K562 (cell line): ENCODE results near the gene TMSB10. TPM values are rescaled to one million over a fixed set of nuclear protein-coding genes. Genes with fewer than 3 reads are reported as not detected.

ENCODE experiments used
- ATF7 ChIP-seq: fragments of 450-650 bp; IDR thresholded peaks from 2 replicates; pipeline ENCODE4 v1.7.1; 2014; ENCODE audit warnings: mild to moderate bottlenecking, moderate library complexity
- CBX1 ChIP-seq: sonication (generic); IDR thresholded peaks from 2 replicates; pipeline ENCODE4 v1.6.1; 2016; ENCODE audit warnings: antibody characterized with exemption, low read depth, mild to moderate bottlenecking
- CBX2 ChIP-seq: fragments of 200-600 bp; sonication (generic); IDR thresholded peaks from one replicate; pipeline ENCODE4 v1.6.1; 2012; ENCODE audit warnings: mild to moderate bottlenecking, low read length, inconsistent platforms; ENCODE audit not compliant: insufficient read depth, poor library complexity, severe bottlenecking
- CTBP1 ChIP-seq: fragments of 450-650 bp; IDR thresholded peaks from 2 replicates; pipeline ENCODE4 v1.6.1; 2016; ENCODE audit warnings: borderline replicate concordance
- FOXO4 ChIP-seq: fragments of 450-650 bp; formaldehyde crosslinking; IDR thresholded peaks from 2 replicates; pipeline ENCODE4 v1.4.0; 2020; ENCODE audit warnings: mild to moderate bottlenecking, moderate library complexity
- ILK ChIP-seq: fragments of 450-650 bp; IDR thresholded peaks from 2 replicates; pipeline ENCODE4 v1.6.1; 2016; ENCODE audit warnings: missing genetic modification characterization, low read depth, mild to moderate bottlenecking, missing compliant biosample characterization, moderate library complexity, borderline replicate concordance
- NBN ChIP-seq: fragments of 450-650 bp; IDR thresholded peaks from 2 replicates; pipeline ENCODE4 v1.6.1; 2016; ENCODE audit warnings: low read depth, mild to moderate bottlenecking
- NR1H2 ChIP-seq: sonication (generic); formaldehyde crosslinking; IDR thresholded peaks from 2 replicates; pipeline ENCODE4 v1.4.0; 2020; ENCODE audit warnings: mild to moderate bottlenecking, missing genetic modification reagents
- RBM14 ChIP-seq: fragments of 200-400 bp; formaldehyde crosslinking; IDR thresholded peaks from 2 replicates; pipeline ENCODE4 v1.6.1; 2018; ENCODE audit warnings: low read depth, mild to moderate bottlenecking, low read length, moderate library complexity, borderline replicate concordance; ENCODE audit not compliant: insufficient read depth
- THRAP3 ChIP-seq: fragments of 450-650 bp; IDR thresholded peaks from 2 replicates; pipeline ENCODE4 v1.6.1; 2016; ENCODE audit warnings: mild to moderate bottlenecking, inconsistent platforms, borderline replicate concordance
- polyA plus RNA-seq, 8 experiments: library from polyadenylated mRNA; depleted of rRNA in 4 of 8; stranded (reverse) in 5 of 8; unstranded in 3 of 8; fragments of >200 nt; fragmentation: Nextera tagmentation in 2 of 8; fragmentation: Illumina TruSeq in 1 of 8; extraction: Ambion mirVana in 2 of 8; extraction: Trizol in 1 of 8; gene quantifications; 2 replicates each; pipeline versions ENCODE4 v1.2.1 to v1.2.3, GENCODE V29; 2011 to 2014; ENCODE audit warnings: inconsistent platforms in 1 of 8, missing spikeins in 1 of 8
- total RNA-seq, 7 experiments: library from RNA; depleted of rRNA in 6 of 7; stranded (reverse); fragments of >200 nt in 6 of 7; fragmentation: Illumina TruSeq in 2 of 7; extraction: Trizol in 2 of 7; gene quantifications; 2 replicates each; pipeline versions ENCODE4 v1.2.1 to v1.2.3, GENCODE V29; 2011 to 2021; ENCODE audit warnings: low replicate concordance in 1 of 7
- TF ChIP-seq, protein P1 (sequence below): fragments of 450-650 bp; IDR thresholded peaks from 2 replicates; pipeline ENCODE4 v1.6.1; 2016; ENCODE audit warnings: mild to moderate bottlenecking, moderate library complexity
- TF ChIP-seq, protein P2 (sequence below): fragments of 450-650 bp; IDR thresholded peaks from 2 replicates; pipeline ENCODE4 v1.6.1; 2016; ENCODE audit warnings: low read depth, mild to moderate bottlenecking, moderate library complexity

Gene TMSB10
- total and polyA plus RNA-seq, 9 of the 15 experiments (the other 6 are each of a cell fraction or from before 2014, with no cell fraction given), result 382 to 2,226 (median 959) TPM

DNA sequence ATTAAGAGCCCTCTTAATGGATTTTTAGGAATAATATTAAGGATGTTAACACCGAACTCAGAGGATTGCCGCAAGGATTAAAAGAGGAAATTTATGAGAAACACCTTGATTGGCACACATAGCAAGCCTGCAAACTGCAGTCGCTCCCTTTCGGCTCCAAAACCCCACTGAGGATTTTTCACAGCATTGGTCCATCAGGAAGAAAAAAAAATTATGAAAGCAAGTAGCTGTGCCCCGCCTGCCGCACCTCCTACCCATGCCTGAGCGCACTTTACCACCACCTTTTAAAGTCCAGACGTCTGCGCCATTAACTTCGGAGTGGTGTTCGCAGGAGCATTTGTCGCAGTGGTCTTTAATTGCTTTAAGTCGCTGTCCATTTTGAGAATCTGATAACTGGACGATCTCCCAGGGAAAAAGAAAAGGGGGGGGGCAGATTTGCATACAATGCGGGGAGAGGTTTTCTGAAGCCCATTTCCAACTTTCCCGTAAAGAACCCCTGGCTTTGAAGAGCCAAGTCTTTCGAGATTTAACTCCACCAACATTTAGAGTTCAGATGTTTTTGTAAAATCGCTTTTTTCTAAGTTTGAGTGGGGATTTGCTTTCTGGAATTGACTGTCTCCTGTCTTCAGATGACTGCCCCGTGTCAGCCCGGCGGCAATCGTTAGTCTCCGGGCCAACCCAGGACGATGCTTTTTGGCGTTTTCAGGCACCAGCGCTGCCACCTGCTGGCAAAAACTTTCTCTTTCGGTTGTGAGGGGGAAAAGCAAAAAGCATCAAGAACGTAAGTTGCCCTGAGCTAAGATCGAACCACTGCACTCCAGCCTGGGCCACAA, 23.7 kb upstream of the TMSB10 start (continued):
- TF ChIP-seq, protein P1, sequence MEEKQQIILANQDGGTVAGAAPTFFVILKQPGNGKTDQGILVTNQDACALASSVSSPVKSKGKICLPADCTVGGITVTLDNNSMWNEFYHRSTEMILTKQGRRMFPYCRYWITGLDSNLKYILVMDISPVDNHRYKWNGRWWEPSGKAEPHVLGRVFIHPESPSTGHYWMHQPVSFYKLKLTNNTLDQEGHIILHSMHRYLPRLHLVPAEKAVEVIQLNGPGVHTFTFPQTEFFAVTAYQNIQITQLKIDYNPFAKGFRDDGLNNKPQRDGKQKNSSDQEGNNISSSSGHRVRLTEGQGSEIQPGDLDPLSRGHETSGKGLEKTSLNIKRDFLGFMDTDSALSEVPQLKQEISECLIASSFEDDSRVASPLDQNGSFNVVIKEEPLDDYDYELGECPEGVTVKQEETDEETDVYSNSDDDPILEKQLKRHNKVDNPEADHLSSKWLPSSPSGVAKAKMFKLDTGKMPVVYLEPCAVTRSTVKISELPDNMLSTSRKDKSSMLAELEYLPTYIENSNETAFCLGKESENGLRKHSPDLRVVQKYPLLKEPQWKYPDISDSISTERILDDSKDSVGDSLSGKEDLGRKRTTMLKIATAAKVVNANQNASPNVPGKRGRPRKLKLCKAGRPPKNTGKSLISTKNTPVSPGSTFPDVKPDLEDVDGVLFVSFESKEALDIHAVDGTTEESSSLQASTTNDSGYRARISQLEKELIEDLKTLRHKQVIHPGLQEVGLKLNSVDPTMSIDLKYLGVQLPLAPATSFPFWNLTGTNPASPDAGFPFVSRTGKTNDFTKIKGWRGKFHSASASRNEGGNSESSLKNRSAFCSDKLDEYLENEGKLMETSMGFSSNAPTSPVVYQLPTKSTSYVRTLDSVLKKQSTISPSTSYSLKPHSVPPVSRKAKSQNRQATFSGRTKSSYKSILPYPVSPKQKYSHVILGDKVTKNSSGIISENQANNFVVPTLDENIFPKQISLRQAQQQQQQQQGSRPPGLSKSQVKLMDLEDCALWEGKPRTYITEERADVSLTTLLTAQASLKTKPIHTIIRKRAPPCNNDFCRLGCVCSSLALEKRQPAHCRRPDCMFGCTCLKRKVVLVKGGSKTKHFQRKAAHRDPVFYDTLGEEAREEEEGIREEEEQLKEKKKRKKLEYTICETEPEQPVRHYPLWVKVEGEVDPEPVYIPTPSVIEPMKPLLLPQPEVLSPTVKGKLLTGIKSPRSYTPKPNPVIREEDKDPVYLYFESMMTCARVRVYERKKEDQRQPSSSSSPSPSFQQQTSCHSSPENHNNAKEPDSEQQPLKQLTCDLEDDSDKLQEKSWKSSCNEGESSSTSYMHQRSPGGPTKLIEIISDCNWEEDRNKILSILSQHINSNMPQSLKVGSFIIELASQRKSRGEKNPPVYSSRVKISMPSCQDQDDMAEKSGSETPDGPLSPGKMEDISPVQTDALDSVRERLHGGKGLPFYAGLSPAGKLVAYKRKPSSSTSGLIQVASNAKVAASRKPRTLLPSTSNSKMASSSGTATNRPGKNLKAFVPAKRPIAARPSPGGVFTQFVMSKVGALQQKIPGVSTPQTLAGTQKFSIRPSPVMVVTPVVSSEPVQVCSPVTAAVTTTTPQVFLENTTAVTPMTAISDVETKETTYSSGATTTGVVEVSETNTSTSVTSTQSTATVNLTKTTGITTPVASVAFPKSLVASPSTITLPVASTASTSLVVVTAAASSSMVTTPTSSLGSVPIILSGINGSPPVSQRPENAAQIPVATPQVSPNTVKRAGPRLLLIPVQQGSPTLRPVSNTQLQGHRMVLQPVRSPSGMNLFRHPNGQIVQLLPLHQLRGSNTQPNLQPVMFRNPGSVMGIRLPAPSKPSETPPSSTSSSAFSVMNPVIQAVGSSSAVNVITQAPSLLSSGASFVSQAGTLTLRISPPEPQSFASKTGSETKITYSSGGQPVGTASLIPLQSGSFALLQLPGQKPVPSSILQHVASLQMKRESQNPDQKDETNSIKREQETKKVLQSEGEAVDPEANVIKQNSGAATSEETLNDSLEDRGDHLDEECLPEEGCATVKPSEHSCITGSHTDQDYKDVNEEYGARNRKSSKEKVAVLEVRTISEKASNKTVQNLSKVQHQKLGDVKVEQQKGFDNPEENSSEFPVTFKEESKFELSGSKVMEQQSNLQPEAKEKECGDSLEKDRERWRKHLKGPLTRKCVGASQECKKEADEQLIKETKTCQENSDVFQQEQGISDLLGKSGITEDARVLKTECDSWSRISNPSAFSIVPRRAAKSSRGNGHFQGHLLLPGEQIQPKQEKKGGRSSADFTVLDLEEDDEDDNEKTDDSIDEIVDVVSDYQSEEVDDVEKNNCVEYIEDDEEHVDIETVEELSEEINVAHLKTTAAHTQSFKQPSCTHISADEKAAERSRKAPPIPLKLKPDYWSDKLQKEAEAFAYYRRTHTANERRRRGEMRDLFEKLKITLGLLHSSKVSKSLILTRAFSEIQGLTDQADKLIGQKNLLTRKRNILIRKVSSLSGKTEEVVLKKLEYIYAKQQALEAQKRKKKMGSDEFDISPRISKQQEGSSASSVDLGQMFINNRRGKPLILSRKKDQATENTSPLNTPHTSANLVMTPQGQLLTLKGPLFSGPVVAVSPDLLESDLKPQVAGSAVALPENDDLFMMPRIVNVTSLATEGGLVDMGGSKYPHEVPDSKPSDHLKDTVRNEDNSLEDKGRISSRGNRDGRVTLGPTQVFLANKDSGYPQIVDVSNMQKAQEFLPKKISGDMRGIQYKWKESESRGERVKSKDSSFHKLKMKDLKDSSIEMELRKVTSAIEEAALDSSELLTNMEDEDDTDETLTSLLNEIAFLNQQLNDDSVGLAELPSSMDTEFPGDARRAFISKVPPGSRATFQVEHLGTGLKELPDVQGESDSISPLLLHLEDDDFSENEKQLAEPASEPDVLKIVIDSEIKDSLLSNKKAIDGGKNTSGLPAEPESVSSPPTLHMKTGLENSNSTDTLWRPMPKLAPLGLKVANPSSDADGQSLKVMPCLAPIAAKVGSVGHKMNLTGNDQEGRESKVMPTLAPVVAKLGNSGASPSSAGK, result no peak
- no peak for TF ChIP-seq RBM14
- TF ChIP-seq CBX2, result no peak
- no peak for TF ChIP-seq THRAP3
- TF ChIP-seq ATF7, result no peak
- TF ChIP-seq FOXO4 (CRISPR knock-in tag), result no peak
- TF ChIP-seq, protein P2, sequence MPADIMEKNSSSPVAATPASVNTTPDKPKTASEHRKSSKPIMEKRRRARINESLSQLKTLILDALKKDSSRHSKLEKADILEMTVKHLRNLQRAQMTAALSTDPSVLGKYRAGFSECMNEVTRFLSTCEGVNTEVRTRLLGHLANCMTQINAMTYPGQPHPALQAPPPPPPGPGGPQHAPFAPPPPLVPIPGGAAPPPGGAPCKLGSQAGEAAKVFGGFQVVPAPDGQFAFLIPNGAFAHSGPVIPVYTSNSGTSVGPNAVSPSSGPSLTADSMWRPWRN, result no peak
- no peak for TF ChIP-seq ILK (tag)
- TF ChIP-seq NBN, result 0 out of 2 replicates have a peak, but pooled peaks have one; percentile 17
- no peak for TF ChIP-seq NR1H2 (CRISPR knock-in tag)
- TF ChIP-seq CTBP1, result peak; percentile 76; the same call in 1 of the 2 replicates
- TF ChIP-seq CBX1, result no peak
